OCI-LY3 (cell line): ENCODE results near the gene AKT3.

Source experiments
- H2AFZ ChIP-seq: fragments of 200-600, 300-600 bp; shearing (Covaris generic); 2 replicates; pipeline ENCODE4 v1.6.0; 2014; ENCODE audit warnings: antibody characterized with exemption, low read depth, low read length
- H3K27ac ChIP-seq: fragments of 200-600, 300-600 bp; sonication (generic); 2 replicates; pipeline ENCODE4 v1.5.1; 2014; ENCODE audit warnings: mild to moderate bottlenecking, low read length, moderate library complexity, mixed read lengths
- H3K27me3 ChIP-seq: fragments of 200-600, 300-600 bp; sonication (generic); 2 replicates; pipeline ENCODE4 v1.6.1; 2014; ENCODE audit warnings: low read depth, low read length, mixed read lengths
- H3K36me3 ChIP-seq: fragments of 200-600, 300-600 bp; sonication (generic); replicated peaks from 2 replicates; pipeline ENCODE3; 2014; ENCODE audit warnings: low read depth, low read length, mixed read lengths
- H3K4me1 ChIP-seq: fragments of 300-600, 200-600 bp; sonication (generic); 2 replicates; pipeline ENCODE4 v1.6.1; 2014; ENCODE audit warnings: low read length, mixed read lengths
- H3K4me2 ChIP-seq: fragments of 200-600, 300-600 bp; sonication (generic); 2 replicates; pipeline ENCODE4 v1.6.1; 2014; ENCODE audit warnings: low read length, mixed read lengths
- H3K4me3 ChIP-seq: fragments of 300-600, 200-600 bp; sonication (generic); 2 replicates; pipeline ENCODE4 v1.5.1; 2014; ENCODE audit warnings: antibody characterized with exemption, mild to moderate bottlenecking, low read length, moderate library complexity
- H3K79me2 ChIP-seq: fragments of 300-600, 200-600 bp; shearing (Covaris generic); 2 replicates; pipeline ENCODE4 v1.6.1; 2014; ENCODE audit warnings: mild to moderate bottlenecking, low read length, mixed read lengths
- H3K9ac ChIP-seq: fragments of 300-600, 200-600 bp; shearing (Covaris generic); 2 replicates; pipeline ENCODE4 v1.6.0; 2014; ENCODE audit warnings: mild to moderate bottlenecking, low read length, moderate library complexity
- H3K9me3 ChIP-seq: fragments of 200-600, 300-600 bp; shearing (Covaris generic); 2 replicates; pipeline ENCODE4 v1.6.1; 2014; ENCODE audit warnings: low read length, mixed read lengths; ENCODE audit not compliant: insufficient read depth
- H4K20me1 ChIP-seq: fragments of 200-600, 300-600 bp; sonication (generic); 2 replicates; pipeline ENCODE4 v1.6.1; 2016; ENCODE audit warnings: low read length, mixed read lengths; ENCODE audit not compliant: insufficient read depth
- CTCF ChIP-seq: fragments of 200-600, 300-600 bp; sonication (generic); IDR thresholded peaks from 2 replicates; pipeline ENCODE4 v1.5.1; 2014; ENCODE audit warnings: antibody characterized with exemption, low read length, low read depth
- EZH2phosphoT487 ChIP-seq: fragments of 200-600 bp; shearing (Covaris generic); IDR thresholded peaks from 2 replicates; pipeline ENCODE4 v1.6.1; 2018; ENCODE audit warnings: antibody characterized with exemption, mixed run types, low read depth

Gene AKT3

GRCh38 chr1:243497939-243498681, 351.9 kb downstream of the AKT3 start:
- Histone ChIP-seq H3K27me3 (no peaks in the 10 kb centered on the region), H3K9ac (no peak overlapping the region), H2AFZ (no peak overlapping the region), H3K79me2 (no peaks in the 10 kb centered on the region), H4K20me1 (no peaks in the 10 kb centered on the region), H3K4me1 (no peaks in the 10 kb centered on the region), H3K4me3 (no peak overlapping the region), H3K9me3 (no peaks in the 10 kb centered on the region), H3K27ac (no peak overlapping the region), H3K4me2 (no peak overlapping the region), H3K36me3 (peaks cover 1% of the 10 kb centered on the region)
- TF ChIP-seq EZH2phosphoT487 (no peak), CTCF (no peak)

GRCh38 chr1:243496806-243497205, 353.2 kb downstream of the AKT3 start:
- Histone ChIP-seq H3K9ac (no peak overlapping the region), H2AFZ (no peak overlapping the region), H3K4me1 (no peaks in the 10 kb centered on the region), H3K4me2 (no peak overlapping the region), H3K27ac (no peak overlapping the region), H3K79me2 (no peaks in the 10 kb centered on the region), H3K27me3 (no peaks in the 10 kb centered on the region), H3K4me3 (no peak overlapping the region), H3K9me3 (no peaks in the 10 kb centered on the region), H4K20me1 (no peaks in the 10 kb centered on the region), H3K36me3 (no peaks in the 10 kb centered on the region)
- TF ChIP-seq CTCF (no peak), EZH2phosphoT487 (no peak)

GRCh38 chr1:243496187-243496646, 353.8 kb downstream of the AKT3 start:
- no peaks in the 10 kb centered on the region for H3K27me3 ChIP-seq
- no peaks in the 10 kb centered on the region for H3K4me1 ChIP-seq
- no peaks in the 10 kb centered on the region for H3K79me2 ChIP-seq
- no peaks in the 10 kb centered on the region for H3K36me3 ChIP-seq
- no peak overlapping the region for H3K4me3 ChIP-seq
- TF ChIP-seq CTCF (no peak), EZH2phosphoT487 (no peak)
- no peak overlapping the region for H3K9ac ChIP-seq
- H2AFZ ChIP-seq = no peak overlapping the region
- no peaks in the 10 kb centered on the region for H3K9me3 ChIP-seq
- no peak overlapping the region for H3K4me2 ChIP-seq
- no peak overlapping the region for H3K27ac ChIP-seq
- no peaks in the 10 kb centered on the region for H4K20me1 ChIP-seq

- H3K9me3 ChIP-seq = no peaks in the 10 kb centered on the region
- TF ChIP-seq EZH2phosphoT487 (no peak), CTCF (no peak)
- no peaks in the 10 kb centered on the region for H4K20me1 ChIP-seq
- H3K79me2 ChIP-seq = no peaks in the 10 kb centered on the region
- no peaks in the 10 kb centered on the region for H3K27me3 ChIP-seq
- H3K4me1 ChIP-seq = no peaks in the 10 kb centered on the region
- no peak overlapping the region for H3K27ac ChIP-seq
- no peak overlapping the region for H3K9ac ChIP-seq
- no peaks in the 10 kb centered on the region for H3K36me3 ChIP-seq
- H2AFZ ChIP-seq = no peak overlapping the region
- H3K4me2 ChIP-seq = no peak overlapping the region
- H3K4me3 ChIP-seq = no peak overlapping the region
These were observed 354.4 kb downstream of the AKT3 start for GRCh38 chr1:243495442-243496186.
